OCI-LY7 (cell line): Measurements from ENCODE around the gene GRID1.

Source experiments
- EZH2phosphoT487 ChIP-seq: fragments of 200-600 bp; sonication (generic); IDR thresholded peaks from 2 replicates; pipeline ENCODE4 v1.6.1; 2018; ENCODE audit warnings: low read depth, borderline replicate concordance, mild to moderate bottlenecking, mixed run types, antibody characterized with exemption, low read length, moderate library complexity, mixed read lengths
- TF ChIP-seq, protein P1 (sequence below): fragments of 200-600 bp; sonication (generic); conservative IDR thresholded peaks from 2 replicates; pipeline ENCODE4 v1.5.1; 2014; ENCODE audit warnings: mild to moderate bottlenecking, antibody characterized with exemption, low read length, moderate library complexity, mixed read lengths

DNA sequence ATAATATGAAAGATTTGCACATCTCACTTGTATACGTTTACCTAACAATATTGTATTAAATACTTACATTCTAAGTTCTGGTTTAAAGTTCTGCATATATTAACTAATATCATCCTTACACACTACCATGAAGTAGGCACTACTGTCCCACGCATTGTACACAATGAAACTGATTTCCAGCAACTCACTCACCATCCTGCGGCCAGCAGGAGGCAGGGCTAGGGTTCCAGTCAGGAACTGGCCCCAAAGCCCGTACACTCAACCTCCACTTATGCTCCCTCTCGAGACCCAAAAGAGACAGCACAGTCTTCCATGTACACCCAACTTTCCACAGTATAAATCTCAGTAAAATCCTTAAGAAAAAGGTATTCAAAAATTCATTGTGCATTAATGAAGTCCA lies 41.4 kb downstream of the GRID1 start:
- TF ChIP-seq, protein P1, sequence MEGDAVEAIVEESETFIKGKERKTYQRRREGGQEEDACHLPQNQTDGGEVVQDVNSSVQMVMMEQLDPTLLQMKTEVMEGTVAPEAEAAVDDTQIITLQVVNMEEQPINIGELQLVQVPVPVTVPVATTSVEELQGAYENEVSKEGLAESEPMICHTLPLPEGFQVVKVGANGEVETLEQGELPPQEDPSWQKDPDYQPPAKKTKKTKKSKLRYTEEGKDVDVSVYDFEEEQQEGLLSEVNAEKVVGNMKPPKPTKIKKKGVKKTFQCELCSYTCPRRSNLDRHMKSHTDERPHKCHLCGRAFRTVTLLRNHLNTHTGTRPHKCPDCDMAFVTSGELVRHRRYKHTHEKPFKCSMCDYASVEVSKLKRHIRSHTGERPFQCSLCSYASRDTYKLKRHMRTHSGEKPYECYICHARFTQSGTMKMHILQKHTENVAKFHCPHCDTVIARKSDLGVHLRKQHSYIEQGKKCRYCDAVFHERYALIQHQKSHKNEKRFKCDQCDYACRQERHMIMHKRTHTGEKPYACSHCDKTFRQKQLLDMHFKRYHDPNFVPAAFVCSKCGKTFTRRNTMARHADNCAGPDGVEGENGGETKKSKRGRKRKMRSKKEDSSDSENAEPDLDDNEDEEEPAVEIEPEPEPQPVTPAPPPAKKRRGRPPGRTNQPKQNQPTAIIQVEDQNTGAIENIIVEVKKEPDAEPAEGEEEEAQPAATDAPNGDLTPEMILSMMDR = peak; percentile 24; the same call in 1 of the 2 replicates
- TF ChIP-seq EZH2phosphoT487 = no peak
